IMR-90 (cell line): ENCODE data around the gene FCGR2B.

ENCODE experiments used
- BHLHE40 ChIP-seq: fragments of 150-350 bp; IDR thresholded peaks from 2 replicates; pipeline ENCODE4 v1.6.1; 2016; ENCODE audit warnings: mild to moderate bottlenecking, low read depth, low read length
- CEBPB ChIP-seq: IDR thresholded peaks from 2 replicates; pipeline ENCODE4 v1.6.1; 2012; ENCODE audit warnings: low read depth, low read length, improper control_type of control experiment
- CTCF ChIP-seq: conservative IDR thresholded peaks from 2 replicates; pipeline ENCODE4 v1.5.1; 2012; ENCODE audit warnings: mild to moderate bottlenecking, low read depth, low read length, improper control_type of control experiment
- ELK1 ChIP-seq: fragments of 150-350 bp; IDR thresholded peaks from 2 replicates; pipeline ENCODE4 v1.6.1; 2016; ENCODE audit warnings: low read depth, mild to moderate bottlenecking, low read length, moderate library complexity, borderline replicate concordance
- MAFK ChIP-seq: IDR thresholded peaks from 2 replicates; pipeline ENCODE4 v1.6.1; 2012; ENCODE audit warnings: low read depth, low read length, improper control_type of control experiment
- MAZ ChIP-seq: IDR thresholded peaks from 2 replicates; pipeline ENCODE4 v1.6.1; 2012; ENCODE audit warnings: low read depth, mild to moderate bottlenecking, low read length, improper control_type of control experiment, moderate library complexity, borderline replicate concordance
- MXI1 ChIP-seq: IDR thresholded peaks from 2 replicates; pipeline ENCODE4 v1.6.1; 2012; ENCODE audit warnings: low read depth, mild to moderate bottlenecking, low read length, moderate library complexity, borderline replicate concordance
- POLR2A ChIP-seq: IDR thresholded peaks from 2 replicates; pipeline ENCODE4 v1.6.1; 2012; ENCODE audit warnings: mild to moderate bottlenecking, low read depth, low read length
- RAD21 ChIP-seq: IDR thresholded peaks from 2 replicates; pipeline ENCODE4 v1.6.1; 2012; ENCODE audit warnings: low read length, improper control_type of control experiment
- RCOR1 ChIP-seq: IDR thresholded peaks from 2 replicates; pipeline ENCODE4 v1.6.1; 2012; ENCODE audit warnings: mild to moderate bottlenecking, low read length, improper control_type of control experiment; ENCODE audit not compliant: insufficient replicate concordance
- RFX5 ChIP-seq: IDR thresholded peaks from 2 replicates; pipeline ENCODE4 v1.8.0; 2012; ENCODE audit warnings: low read depth, mild to moderate bottlenecking, low read length, moderate library complexity
- SMC3 ChIP-seq: fragments of 150-350 bp; IDR thresholded peaks from 2 replicates; pipeline ENCODE4 v1.6.1; 2016; ENCODE audit warnings: low read depth, mild to moderate bottlenecking, antibody characterized with exemption, low read length, moderate library complexity
- USF2 ChIP-seq: fragments of 150-350 bp; IDR thresholded peaks from 2 replicates; pipeline ENCODE4 v1.6.1; 2017; ENCODE audit warnings: mild to moderate bottlenecking, antibody characterized with exemption, low read length, low read depth

- TF ChIP-seq CTCF = no peak
- no peak for TF ChIP-seq SMC3
- TF ChIP-seq RAD21 = no peak
- TF ChIP-seq USF2 = no peak
- no peak for TF ChIP-seq ELK1
- no peak for TF ChIP-seq POLR2A
- TF ChIP-seq MXI1 = no peak
- no peak for TF ChIP-seq RCOR1
- TF ChIP-seq CEBPB = no peak
- no peak for TF ChIP-seq MAFK
- no peak for TF ChIP-seq RFX5
- TF ChIP-seq MAZ = no peak
- no peak for TF ChIP-seq BHLHE40
Observed at GRCh38 chr1:161723459-161724141, 60.7 kb downstream of the FCGR2B start.
